ENCODE measurements around the gene B3GNT9.

The B3GNT9 gene, protein sequence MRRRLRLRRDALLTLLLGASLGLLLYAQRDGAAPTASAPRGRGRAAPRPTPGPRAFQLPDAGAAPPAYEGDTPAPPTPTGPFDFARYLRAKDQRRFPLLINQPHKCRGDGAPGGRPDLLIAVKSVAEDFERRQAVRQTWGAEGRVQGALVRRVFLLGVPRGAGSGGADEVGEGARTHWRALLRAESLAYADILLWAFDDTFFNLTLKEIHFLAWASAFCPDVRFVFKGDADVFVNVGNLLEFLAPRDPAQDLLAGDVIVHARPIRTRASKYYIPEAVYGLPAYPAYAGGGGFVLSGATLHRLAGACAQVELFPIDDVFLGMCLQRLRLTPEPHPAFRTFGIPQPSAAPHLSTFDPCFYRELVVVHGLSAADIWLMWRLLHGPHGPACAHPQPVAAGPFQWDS

DNA sequence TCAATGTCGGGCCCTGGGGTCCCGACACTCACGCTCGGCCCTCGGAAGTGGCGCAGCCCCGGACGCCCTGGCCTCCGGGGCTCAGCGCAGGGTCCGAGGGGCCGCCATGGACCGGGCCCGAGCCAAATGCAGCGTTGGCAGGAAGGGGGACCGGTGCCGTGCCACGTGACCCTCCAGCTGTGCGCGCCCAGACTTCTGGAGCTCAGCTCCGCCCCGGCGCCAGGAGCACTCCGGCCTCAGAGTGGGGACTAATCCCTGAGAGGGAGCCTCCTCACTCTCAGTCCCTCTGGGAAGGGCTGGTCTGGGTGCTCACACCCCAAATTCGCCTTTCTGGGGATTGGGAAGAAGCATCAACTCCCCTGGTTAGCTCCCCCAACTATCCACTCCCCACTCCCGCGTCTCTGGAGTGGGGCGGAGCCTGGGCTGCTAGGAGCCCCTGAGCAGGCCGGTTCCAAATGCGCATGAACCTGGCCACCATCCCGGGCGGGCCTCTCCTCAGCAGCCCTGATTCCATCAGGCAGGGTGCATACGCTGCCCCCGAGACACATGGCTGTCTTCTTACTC lies at the start of gene B3GNT9:
Gene B3GNT9 (minus strand): TSS at position 166 of the 564 bp plus-strand sequence. CDS start 513 bp downstream, outside the sequence.
- peak; percentile 93 for DNase-seq

DNA sequence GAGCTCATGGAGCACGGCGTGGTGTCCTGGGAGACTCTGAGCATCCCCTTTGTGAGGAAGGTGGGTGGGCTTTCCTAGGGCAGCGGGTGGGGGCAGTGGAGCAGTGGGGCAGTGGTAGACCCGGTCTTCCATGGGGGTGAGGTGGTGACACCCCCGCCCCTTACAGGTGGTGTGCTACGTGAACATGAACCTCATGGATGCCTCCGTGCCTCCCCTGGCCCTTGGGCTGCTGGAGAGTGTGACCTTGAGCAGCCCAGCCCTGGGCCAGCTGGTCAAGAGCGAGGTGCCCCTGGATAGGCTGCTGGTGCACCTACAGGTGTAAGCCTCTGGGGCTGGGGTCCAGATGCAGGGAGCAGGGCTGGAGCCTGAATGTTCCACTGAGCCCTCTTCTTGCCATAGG lies 49.7 kb upstream of the B3GNT9 start:
- DNase-seq = no peak

DNA sequence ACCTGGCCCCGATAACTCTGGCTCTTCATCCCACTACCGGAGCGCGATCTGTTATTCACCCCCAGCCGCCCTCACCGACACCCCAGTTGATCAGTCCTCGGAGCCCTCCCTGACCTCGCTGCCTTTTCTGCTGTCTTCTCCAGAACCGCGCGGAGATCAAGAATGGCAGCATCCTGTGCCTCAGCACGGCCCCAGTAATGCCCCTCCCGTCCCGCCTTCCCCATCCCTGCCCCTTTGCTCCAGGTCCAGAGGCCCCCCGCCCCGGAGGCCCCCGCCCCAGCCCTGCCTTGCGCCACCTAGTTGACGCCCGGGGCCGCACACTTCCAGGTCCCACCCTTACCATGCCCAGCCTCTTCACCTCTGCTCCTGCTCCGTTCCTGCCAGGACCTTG lies 49.0 kb upstream of the B3GNT9 start:
- DNase-seq = no peak

DNA sequence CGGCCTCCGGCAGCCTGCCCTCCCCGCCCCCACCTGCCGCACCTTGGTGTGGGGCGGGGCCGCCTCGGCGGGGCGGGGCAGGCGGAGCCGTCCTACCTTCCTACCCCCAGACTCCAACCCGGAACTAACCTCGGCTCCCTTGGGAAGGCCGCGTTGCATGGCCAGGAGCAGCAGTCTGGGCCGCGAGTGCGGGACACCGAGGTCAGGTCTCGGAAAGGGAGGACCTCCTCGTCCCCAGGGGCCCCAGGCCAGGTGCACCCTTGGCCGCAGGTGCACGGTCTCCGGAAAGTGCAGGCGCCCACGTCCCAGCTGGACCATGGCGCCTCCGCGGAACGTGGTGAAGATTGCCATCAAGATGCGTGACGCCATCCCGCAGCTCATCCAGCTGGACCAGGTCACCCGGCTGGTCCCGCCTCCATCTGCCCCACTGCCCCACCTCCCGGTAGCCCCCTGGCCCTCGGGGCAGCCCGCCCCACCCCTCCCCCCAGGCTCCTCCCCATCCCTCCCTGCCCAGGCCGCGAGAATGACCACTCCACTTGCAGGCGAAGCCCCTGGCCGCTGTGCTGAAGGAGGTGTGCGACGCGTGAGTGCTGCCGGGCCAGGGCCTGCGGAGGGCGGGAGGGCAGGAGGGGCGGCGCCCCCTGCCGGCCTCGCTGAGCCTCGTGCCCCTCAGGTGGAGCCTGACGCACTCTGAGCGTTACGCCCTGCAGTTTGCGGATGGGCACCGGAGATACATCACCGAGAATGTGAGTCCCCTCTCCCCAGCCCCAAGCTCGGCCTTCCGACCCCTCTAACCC lies 48.4 kb upstream of the B3GNT9 start, which contains the start of gene ELMO3:
Gene ELMO3 (plus strand): TSS at position 121 of the 797 bp plus-strand sequence. CDS start 196 bp downstream, at position 317.
- DNase-seq = no peak

DNA sequence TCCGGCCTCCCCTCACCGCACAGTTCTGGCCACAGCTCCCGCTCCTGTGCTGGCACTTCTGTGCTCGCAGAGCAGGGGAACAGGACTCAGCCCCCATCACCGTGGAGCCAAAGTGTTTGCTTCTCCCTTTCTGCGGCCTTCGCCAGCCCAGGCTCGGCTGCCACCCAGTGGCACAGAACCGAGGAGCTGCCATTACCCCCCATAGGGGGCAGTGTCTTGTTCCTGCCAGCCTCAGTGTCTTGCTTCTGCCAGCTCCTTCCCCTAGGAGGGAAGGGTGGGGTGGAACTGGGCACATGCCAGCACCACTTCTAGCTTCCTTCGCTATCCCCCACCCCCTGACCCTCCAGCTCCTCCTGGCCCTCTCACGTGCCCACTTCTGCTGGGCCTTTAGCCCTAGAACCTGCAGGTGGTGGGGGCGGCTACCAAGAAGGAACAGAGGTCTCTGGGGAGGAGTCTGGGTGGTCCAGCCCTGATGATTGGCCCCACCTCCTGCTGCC lies 47.5 kb upstream of the B3GNT9 start:
- DNase-seq = no peak

DNA sequence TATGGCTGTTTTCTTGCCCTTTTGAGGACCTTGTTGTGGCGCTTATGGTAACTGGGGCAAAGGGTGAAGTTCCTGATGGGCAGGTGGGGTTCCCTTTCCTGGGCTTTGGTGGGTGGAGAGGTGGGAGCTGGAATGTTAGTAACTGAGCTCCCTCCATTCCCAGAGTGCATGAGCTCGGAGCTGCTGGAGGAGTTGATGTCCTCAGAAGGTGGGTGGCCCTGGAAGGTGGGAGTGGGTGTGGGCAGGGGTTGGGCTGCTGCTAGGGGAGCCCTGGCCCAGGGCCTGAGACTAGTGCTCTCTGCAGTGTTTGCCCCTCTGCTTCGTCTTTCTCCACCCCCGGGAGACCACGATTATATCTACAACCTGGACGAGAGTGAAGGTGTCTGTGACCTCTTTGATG lies 46.9 kb upstream of the B3GNT9 start:
- no peak for DNase-seq

DNA sequence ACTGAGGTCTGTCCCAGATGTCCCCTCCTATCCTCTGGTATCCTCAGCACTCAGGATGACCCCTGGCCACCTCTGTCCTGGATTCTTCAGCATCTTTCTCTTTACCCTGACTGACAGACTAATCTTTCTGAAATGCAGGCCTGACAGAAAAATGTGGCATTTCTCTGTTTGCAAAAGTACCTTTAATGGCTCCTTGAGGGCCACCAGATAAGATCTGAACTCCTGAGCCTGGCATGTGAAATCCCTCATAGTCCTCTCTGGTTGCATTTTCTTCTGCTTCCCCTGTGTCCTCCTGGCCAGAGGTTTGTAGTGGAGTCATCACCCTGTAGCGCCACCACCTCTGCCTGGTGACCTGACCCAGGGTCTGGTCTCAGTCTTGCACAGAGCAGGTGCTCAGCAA lies 46.1 kb upstream of the B3GNT9 start:
- no peak for DNase-seq

DNA sequence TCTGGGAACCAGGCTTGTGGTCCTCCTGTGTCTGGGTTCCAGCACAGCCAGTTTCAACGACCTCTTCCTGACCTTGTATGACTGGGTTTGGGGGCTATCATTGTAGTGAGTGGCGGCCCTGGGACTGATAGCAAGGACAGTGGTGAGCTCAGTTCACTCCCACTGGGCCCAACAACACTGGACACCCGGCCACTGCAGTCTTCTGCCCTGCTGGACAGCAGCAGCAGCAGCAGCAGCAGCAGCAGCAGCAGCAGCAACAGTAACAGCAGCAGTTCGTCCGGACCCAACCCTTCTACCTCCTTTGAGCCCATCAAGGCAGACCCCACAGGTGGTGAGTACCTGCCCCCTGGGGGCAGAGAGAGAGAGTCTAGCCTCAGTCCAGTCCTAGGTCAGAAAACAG lies 44.9 kb upstream of the B3GNT9 start:
- no peak for DNase-seq

DNA sequence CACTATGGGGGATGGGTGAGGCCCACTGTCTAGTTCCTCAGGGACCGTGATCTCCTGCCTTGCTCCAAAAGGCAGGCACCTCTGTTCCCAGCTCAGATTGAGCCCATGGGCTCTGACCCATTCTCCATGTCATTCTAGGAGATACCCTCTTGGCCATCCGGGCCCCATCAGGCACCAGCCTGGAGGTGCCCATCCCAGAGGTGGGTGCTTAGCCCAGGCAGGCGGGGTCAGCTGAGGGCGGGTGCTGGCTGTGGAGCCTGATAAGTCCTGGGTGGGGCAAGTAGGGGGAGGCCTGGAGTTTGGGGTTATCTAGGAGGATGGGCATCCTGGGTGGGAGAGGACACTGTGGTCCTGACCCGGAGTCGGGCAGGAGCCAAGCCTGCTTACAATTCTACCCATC lies 43.5 kb upstream of the B3GNT9 start:
- DNase-seq = no peak

DNA sequence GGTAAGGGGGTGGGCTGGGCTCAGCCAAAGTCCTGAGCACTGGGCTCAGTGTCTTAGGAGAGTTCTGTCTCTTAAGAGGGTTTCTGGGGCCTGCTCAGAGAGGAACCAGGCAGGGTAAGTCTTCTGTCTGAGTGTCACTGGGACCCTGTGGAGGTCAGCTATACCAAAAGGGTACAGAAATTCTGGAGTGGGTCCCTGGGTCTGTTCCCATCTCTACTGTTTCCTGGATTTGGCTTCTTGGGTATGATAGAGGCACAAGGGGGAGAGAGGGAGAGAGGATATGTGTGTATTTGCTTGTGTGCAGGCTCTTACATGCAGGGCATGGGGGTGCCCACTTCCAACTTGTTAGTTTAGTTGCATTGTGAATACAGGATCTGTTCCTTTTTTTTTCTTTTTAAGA lies 42.7 kb upstream of the B3GNT9 start:
- DNase-seq = no peak

DNA sequence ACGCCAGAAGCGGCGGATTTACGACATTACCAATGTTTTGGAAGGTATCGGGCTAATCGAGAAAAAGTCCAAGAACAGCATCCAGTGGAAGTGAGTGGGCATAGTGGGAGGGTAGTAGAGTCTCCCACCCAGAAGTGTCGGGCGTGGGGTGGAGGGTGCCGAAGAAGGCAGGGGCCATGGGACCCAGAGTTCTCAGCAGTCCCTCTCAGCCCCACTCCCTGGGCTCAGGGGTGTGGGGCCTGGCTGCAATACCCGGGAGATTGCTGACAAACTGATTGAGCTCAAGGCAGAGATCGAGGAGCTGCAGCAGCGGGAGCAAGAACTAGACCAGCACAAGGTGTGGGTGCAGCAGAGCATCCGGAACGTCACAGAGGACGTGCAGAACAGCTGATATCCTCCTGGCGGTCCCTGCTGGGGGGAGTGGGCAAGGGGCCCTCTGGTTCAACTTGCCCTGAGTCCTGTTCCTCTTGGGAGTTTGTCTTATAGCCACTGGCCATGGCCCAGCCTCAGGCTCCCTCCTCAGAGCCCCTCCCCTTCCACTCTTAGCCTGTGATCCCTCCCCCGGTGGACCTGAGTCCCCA lies 42.1 kb upstream of the B3GNT9 start:
- DNase-seq = no peak

DNA sequence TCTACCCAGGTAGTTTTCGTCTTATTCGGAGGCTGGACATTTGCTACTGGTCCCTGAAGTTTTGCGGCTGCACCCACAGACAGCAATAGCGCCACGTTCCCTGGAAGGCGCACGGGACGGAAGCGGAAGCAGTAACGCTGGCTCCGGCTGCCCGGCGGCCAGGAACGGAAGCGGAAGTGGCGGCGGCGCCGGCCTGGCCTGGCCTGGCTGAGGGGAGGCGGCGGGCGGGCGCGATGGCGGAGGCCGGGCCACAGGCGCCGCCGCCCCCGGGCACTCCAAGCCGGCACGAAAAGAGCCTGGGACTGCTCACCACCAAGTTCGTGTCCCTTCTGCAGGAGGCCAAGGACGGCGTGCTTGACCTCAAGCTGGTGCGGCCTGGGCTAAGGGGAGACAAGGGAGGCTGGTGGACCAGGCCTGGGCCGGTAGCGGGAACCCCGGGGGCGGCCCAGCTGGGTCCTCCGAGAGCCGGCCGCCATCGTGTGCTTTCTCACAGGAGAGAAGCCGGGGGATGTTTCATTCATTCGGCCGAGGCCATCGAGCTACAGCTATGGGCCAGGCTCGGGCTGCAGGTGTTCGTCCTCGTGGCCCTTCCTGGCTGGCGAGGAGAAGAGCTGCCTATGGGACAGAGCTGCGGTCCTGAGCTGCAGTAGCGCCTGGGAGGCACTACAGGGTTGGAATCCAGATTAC lies 41.3 kb upstream of the B3GNT9 start, which contains the start of gene E2F4:
Gene E2F4 (plus strand): TSS at position 161 of the 687 bp plus-strand sequence. CDS start 73 bp downstream, at position 234.
- DNase-seq = peak; percentile 93

DNA sequence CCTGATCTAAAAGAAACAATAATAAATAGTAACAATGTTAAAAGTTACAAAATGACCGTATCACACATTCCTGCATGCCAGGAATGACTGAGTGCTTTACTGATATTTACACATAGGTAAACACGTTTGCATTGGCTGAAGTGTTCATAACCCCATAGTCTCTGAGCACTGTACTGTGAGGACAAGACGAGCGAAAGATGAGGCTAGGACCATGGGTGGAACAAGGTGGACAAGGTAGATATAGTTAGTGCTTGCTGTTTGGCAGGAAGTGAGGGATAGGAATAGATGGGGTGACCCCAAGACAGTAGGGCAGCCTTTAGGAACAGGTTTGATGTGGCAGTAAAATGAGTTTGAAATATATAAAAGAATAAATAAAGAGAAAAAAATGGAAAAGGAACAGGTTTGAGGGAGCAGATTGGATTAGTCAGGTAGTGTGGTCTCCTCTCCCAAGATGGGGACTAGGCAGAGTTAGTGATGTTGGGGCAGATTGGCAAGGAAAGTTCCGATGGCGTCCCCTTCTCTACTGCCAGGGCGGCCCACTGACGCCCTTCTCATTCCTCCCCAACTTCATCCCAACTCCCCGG lies 40.7 kb upstream of the B3GNT9 start:
- no peak for DNase-seq

DNA sequence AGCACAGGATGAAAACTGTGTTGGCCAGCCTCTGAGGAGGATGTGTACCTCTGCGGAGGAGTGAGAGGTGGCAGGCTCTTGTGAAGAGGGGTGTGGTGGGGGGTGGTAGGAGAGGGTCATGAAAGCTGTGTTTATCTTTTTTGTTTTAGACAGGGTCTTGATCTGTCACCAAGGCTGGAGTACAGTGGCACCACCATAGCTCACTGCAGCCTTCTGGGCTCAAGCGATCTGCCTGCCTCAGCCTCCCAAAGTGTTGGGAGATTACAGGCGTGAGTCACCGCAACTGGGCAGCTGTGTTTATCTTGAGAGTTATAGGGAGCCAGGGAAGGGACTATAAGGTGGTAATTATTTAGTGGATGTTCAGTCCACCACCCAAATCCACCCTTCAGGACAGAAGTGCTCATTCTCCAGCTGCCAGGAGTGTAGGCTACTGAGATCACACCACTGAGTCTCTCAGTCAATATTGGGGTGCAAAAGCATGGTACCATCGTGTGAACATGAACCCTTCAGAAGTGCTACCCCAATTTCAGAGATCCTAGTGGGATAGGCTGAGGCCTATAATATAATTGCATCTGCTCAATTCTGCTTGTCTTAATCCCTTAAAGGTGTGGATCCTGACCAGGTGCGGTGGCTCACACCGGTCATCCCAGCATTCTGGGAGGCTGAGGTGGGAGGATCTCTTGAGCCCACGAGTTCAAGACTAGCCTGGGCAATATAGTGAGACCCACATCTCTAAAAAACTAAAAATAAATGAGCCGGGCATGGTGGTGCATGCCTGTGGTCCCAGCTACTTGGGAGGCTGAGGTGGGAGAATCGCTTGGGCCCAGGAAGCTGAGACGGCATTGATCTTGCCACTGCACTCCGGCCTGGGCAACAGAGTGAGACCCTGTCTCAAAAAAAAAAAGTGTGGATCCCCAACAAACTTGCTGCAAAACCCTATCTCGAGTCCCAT lies 39.9 kb upstream of the B3GNT9 start:
- no peak for DNase-seq

DNA sequence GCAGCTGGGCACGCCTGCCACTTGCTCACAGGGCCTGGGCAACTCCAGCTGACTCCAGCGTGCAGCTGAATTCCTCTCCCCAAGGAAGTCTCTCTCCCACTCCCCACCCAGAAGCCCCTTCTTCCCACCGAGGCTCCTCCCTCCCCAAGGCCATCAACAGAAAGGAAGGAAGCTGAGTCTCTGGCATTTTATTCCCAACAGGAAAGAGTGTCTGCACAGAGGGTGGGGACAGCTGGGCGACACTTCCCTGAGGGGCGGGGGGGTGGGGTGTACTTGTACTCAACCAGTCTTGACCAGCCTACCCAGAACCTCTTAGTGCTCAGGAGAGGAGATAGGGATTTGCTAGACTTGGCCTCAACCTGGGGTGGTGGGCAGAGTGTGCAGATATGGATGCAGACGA lies 39.2 kb upstream of the B3GNT9 start, which contains the start of gene EXOC3L1:
Gene EXOC3L1 (minus strand): TSS at position 96 of the 400 bp plus-strand sequence. CDS start 460 bp downstream, outside the sequence.
- DNase-seq = no peak

DNA sequence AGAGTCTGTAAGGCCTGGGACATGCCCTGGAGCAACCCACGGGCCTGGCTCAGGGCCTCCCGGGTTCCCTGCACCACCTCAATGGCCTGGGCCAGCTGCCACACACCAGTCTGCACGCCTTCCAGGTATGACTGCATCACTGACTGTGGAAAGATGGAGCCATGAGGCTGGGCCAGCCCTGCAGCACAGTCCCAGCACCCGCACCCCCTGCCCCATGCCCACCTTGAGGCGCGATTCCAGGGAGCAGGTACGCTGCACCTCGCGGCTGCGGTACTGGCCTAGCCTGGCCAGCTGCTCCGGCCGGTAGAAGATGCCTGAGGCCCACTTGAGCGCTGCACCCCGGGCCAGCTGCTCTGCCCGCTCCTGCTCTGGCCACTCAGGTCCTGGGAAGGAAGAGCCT lies 38.0 kb upstream of the B3GNT9 start:
- DNase-seq = no peak

DNA sequence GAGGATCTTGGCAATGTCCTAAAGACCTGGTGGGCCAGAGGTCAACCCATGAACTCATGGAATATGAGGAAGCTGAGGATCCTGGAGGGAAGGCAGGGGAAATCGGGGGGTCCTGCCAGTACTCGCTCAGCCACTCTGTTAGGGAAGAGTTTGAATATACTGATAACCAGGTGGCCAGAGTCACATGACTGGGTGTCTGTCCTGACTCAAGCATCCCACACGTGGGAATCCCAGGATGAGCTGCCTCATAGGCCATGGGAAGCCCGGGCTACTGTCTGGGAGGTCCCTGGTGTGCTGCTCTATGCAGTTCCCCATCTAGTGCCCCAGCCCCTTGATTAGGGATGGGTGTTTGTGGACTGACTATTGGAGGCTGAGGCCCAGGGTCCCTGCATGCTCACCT lies 37.5 kb upstream of the B3GNT9 start:
- no peak for DNase-seq

DNA sequence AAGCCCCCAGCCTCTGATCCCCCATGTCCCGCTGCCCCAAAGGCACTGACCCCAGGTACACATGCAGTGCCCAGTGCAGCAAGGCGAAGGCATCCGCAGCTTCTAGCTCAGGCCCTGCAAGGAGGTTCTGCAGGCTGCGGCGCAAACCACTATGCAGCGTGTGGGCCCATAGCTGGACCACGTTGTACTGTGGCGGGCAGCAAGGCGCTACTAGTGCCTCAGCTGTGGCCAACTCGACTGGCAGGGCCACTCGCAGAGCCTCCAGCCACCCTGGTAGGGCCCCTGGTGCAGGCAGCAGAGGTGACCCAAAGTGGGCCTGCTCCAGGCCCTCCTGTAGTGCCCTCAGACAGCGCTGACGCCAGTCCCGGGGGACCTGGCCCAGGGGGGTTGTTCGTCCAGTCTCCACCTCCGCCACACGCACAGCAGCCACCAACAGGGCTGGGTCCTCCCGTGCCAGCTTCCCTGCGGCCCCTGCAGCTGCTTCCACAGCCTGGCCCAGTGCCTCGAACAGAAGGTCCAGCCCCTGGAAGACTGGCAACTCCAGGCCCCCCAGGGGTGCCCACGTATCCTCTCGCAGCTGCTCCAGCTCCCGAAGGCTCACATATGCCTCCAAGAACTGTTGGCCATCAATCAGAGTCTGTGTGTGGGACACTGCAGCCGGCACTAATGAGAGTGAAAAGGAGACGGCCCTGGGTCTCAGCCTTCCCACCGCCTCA lies 36.5 kb upstream of the B3GNT9 start:
- no peak for DNase-seq

DNA sequence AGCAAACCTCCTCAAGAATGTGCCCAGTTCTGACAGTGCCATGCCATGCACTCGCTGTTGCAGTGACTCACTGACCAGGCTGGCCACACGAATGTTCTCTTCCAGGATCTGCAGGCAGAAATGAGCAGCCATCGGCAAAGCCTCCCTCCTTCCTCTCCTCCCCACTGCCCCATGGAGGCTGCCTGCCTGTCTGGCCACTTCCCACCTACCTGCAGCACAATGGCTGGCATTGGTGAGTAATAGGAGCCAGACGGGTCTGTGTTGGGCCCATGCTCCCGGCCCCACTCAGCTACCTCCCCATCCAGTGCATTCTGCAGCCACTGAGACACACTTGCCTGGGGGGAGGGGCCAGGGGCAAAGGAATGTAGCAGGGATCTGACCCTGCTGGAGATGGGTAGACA lies 35.8 kb upstream of the B3GNT9 start:
- DNase-seq = no peak

DNA sequence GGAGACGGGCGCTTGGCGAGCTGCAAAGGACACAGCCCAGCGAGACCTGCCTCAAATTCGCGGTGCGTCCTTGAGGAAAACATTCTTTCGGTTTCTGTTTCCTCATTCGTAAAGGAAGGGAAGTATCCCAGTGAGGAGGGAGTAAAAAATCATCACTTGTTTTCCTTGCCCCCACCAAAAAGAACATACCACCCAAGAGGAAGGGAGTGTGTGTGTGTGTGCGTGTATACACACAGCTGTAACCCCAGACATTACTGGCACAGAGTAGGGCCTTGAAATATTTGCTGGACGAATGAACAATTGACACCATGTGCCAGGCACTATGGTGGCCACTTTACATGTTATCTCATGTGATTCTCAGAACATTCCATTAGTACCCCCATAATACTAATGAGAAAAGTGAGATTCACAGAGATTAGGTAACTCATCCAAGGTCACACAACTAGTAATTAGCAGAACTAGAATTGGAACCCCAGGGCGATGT lies 34.9 kb upstream of the B3GNT9 start:
- no peak for DNase-seq
